PFSK-1 (cell line): ENCODE data around the gene CAPN5.

Experiments used
- FOXP2 ChIP-seq: optimal IDR thresholded peaks from 2 replicates; pipeline ENCODE3; 2011; ENCODE audit warnings: borderline replicate concordance, control low read depth, inconsistent platforms; ENCODE audit not compliant: insufficient read depth; ENCODE audit errors: extremely low read length, extremely low read depth
- POLR2AphosphoS5 ChIP-seq: IDR thresholded peaks from 2 replicates; pipeline ENCODE4 v1.6.1; 2012; ENCODE audit warnings: low read depth, mild to moderate bottlenecking, control low read depth, low read length, moderate library complexity
- REST ChIP-seq, 2 experiments: IDR thresholded peaks; 2 replicates each; pipeline versions ENCODE4 v1.6.1 to v1.8.0; 2011 to 2012; ENCODE audit warnings: low read depth in 2 of 2, low read length in 2 of 2, control low read depth in 1 of 2, inconsistent platforms in 1 of 2, mild to moderate bottlenecking in 1 of 2, moderate library complexity in 1 of 2; ENCODE audit not compliant: insufficient read depth in 1 of 2
- SIN3A ChIP-seq: IDR thresholded peaks from 2 replicates; pipeline ENCODE4 v1.6.1; 2012; ENCODE audit warnings: mild to moderate bottlenecking, low read length, moderate library complexity, borderline replicate concordance; ENCODE audit not compliant: insufficient read depth
- TAF1 ChIP-seq: IDR thresholded peaks from 2 replicates; pipeline ENCODE4 v1.6.1; 2012; ENCODE audit warnings: low read length, control low read depth, borderline replicate concordance; ENCODE audit not compliant: insufficient read depth

CAPN5 gene

GRCh38 chr11:77056814-77057402 is 9.9 kb upstream of the CAPN5 start:
- no peak for TF ChIP-seq REST (IDR thresholded peaks at IDR 0.05; ENCODE audit: insufficient read depth in 1 of 2, low read depth in 2 of 2, low read length in 2 of 2)
- no peak for TF ChIP-seq POLR2AphosphoS5
- TF ChIP-seq SIN3A, result no peak
- no peak for TF ChIP-seq FOXP2
- TF ChIP-seq TAF1, result no peak

- no peak for TF ChIP-seq REST (IDR thresholded peaks at IDR 0.05; ENCODE audit: insufficient read depth in 1 of 2, low read depth in 2 of 2, low read length in 2 of 2)
These were observed 8.8 kb upstream of the CAPN5 start for GRCh38 chr11:77057938-77058474.

GRCh38 chr11:77058900-77059299 is 7.9 kb upstream of the CAPN5 start:
- TF ChIP-seq FOXP2 (no peak), POLR2AphosphoS5 (no peak), TAF1 (no peak), SIN3A (no peak), REST (IDR thresholded peaks at IDR 0.05; ENCODE audit: insufficient read depth in 1 of 2, low read depth in 2 of 2, low read length in 2 of 2) (no peak)

- TF ChIP-seq REST (IDR thresholded peaks at IDR 0.05; ENCODE audit: insufficient read depth in 1 of 2, low read depth in 2 of 2, low read length in 2 of 2) (no peak), SIN3A (no peak), FOXP2 (no peak), TAF1 (no peak), POLR2AphosphoS5 (no peak)
These were observed 7.0 kb upstream of the CAPN5 start for GRCh38 chr11:77059806-77060205.

- no peak for TF ChIP-seq FOXP2
- TF ChIP-seq REST (IDR thresholded peaks at IDR 0.05; ENCODE audit: insufficient read depth in 1 of 2, low read depth in 2 of 2, low read length in 2 of 2), result no peak
- no peak for TF ChIP-seq POLR2AphosphoS5
- no peak for TF ChIP-seq TAF1
- TF ChIP-seq SIN3A, result no peak
These were observed 6.5 kb upstream of the CAPN5 start for GRCh38 chr11:77060234-77060633.
